NCI-H446 treated with DMSO at 0.1 percent for 48 hours (cell line): ENCODE results near the gene CFD.
"Not testable (repeated sequence)": the region's sequence is repeated elsewhere in the genome, so short reads cannot be mapped to it uniquely, and the experiment has no call there.

ENCODE experiments used
- DNase-seq: peaks from one replicate; lab custom pipeline; 2025; lab: John Stamatoyannopoulos, UW

Gene CFD

GRCh38 chr19:871446-872265, 12.2 kb downstream of the CFD start:
- no peak for DNase-seq

- no peak for DNase-seq
Measured at GRCh38 chr19:872266-872951, 12.9 kb downstream of the CFD start.

GRCh38 chr19:873084-873483, 13.6 kb downstream of the CFD start:
- no peak for DNase-seq

- no peak for DNase-seq
Measured at GRCh38 chr19:873561-874041, 14.1 kb downstream of the CFD start.

GRCh38 chr19:875265-875879, 15.9 kb downstream of the CFD start:
- no peak for DNase-seq

GRCh38 chr19:876089-876488, 16.6 kb downstream of the CFD start:
- no peak for DNase-seq

GRCh38 chr19:876780-877314, 17.4 kb downstream of the CFD start:
- no peak for DNase-seq

GRCh38 chr19:877992-878660, 18.7 kb downstream of the CFD start:
- DNase-seq: not testable (repeated sequence)

GRCh38 chr19:878751-879561, 19.5 kb downstream of the CFD start:
- DNase-seq: not testable (repeated sequence)

GRCh38 chr19:879711-880438, 20.4 kb downstream of the CFD start:
- no peak for DNase-seq

GRCh38 chr19:881385-882071, 22.1 kb downstream of the CFD start:
- no peak for DNase-seq

- no peak for DNase-seq
Measured at GRCh38 chr19:882871-883497, 23.5 kb downstream of the CFD start.

GRCh38 chr19:883661-884211, 24.3 kb downstream of the CFD start:
- no peak for DNase-seq

GRCh38 chr19:884420-885211, 25.2 kb downstream of the CFD start:
- no peak for DNase-seq

- no peak for DNase-seq
Measured at GRCh38 chr19:885536-886224, 26.2 kb downstream of the CFD start.

- DNase-seq: no peak
Measured at GRCh38 chr19:887072-887471, 27.6 kb downstream of the CFD start.

- DNase-seq: no peak
Measured at GRCh38 chr19:887599-887998, 28.1 kb downstream of the CFD start.
